Left ventricle myocardium superior (tissue), 1 donor: Measurements from ENCODE around the gene CRB1. TPM values are rescaled to one million over a fixed set of nuclear protein-coding genes. Genes with fewer than 3 reads are reported as not detected.
"Not testable (repeated sequence)": the region's sequence is repeated elsewhere in the genome, so short reads cannot be mapped to it uniquely, and the experiment has no call there.

ENCODE experiments used
- ATAC-seq: fragments of 200-7000 bp; cut with Tn5 transposase; one replicate; pipeline ENCODE4 v1.9.1; 2020; ENCODE audit warnings: mild to moderate bottlenecking, moderate library complexity
- DNase-seq: peaks from one replicate; pipeline ENCODE4 v3.0.0-alpha.2; 2020
- intact Hi-C: fragments of 100-400 bp; cut with micrococcal nuclease; formaldehyde crosslinking; loops from one replicate; pipeline ENCODE4 v1.11.0; 2022
- total RNA-seq: library from RNA; stranded (reverse); fragmentation: NEBNext Ultra II Directional; extraction: Animal tissue kit (Norgen Biotek cat#: 25700); gene quantifications from one replicate; pipeline ENCODE4 v1.2.1, GENCODE V29; 2021
- donor health status: DM: no; HTN: yes; CAD: no; lungs with severe emphysema.

CRB1 gene
- total RNA-seq, 1 donor from 2014 or later: 0.79 TPM

DNA sequence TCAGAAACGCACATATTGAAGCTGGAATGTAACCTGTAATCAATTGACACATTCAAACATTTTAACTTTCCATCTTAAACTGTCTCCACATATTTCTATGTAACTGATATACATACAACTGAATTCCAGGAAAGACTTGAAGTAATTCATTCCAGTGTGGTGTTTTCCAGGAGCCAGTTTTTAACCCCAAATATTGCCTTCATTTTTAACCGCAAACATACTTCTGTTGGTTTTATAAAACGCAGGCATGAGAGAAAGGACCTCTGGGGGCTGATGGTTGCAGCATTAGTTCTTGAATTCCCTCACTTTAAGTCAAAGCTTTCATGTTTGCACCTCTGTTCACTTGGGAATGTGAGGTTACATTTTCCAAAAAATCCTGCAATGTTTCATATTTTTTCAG, 204.1 kb downstream of the CRB1 start:
- ATAC-seq: no peak

DNA sequence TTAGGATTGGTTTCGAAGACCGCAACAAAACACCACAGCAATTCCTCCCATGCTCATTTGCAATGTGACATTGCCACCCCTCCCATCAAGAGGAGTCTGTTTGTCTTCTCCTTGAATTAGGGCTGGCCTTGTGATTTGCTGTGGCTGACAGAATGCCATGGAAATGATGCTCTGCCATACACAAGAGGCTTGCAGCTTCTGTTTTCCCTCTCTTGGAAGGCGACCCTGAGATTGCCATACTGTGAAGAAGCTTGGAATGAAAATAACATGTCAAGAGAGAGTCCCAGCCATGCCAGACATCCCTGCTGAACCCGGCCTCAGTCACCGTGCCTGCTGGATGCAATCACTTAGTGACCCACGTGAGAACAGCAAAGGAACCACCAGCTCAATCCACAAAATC, 212.4 kb downstream of the CRB1 start:
- ATAC-seq (no peak), DNase-seq (no peak)
- intact Hi-C loops: no loop called here

More for the DNA sequence above, 204.1 kb downstream of the CRB1 start:
- DNase-seq: no peak
- intact Hi-C loops: no loop called here

- DNase-seq: no peak
- ATAC-seq: peak; percentile 50
- intact Hi-C loops: no loop called here
Observed at GRCh38 chr1:197481101-197481500, 213.0 kb downstream of the CRB1 start.

DNA sequence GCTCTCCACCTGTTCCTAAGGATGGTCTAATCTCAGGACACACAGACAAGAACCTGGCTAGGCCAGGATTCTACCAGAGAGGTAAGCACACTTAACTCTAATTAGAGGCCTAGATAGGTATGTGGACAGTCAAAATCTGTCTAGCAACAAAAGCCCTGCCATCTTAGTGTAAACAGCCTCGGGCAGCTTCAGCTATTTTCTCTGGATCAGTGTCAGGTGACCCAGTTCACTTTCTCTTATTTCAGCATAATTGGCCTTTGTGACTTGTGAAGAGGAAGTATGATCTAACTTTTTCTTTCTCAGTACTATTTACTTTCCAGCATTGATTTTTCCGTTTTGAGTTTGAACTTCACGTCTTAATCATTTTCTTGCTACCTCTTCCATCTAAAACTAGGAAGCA, 217.7 kb downstream of the CRB1 start:
- ATAC-seq (no peak), DNase-seq (no peak)
- intact Hi-C loops: no loop called here

GRCh38 chr1:197486946-197487345, 218.9 kb downstream of the CRB1 start:
- intact Hi-C loops: no loop called here
- ATAC-seq: peak; percentile 66

DNA sequence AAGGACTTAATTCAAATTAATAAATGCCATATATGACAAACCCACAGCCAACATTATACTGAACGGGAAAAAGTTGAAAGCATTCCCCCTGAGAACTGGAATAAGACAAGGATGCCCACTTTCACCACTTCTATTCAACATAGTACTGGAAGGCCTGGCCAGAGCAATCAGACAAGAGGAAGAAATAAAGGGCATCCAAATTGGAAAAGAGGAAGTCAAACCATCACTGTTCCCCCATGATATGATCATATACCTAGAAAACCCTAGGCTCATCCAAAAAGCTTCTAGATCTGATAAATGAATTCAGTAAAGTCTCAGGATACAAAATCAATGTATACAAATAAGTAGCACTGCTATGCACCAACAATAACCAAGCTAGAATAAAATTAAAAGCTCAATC, 223.5 kb downstream of the CRB1 start:
- DNase-seq, ATAC-seq, intact Hi-C loops: not testable (repeated sequence)

More at GRCh38 chr1:197486946-197487345, 218.9 kb downstream of the CRB1 start:
- DNase-seq: no peak

DNA sequence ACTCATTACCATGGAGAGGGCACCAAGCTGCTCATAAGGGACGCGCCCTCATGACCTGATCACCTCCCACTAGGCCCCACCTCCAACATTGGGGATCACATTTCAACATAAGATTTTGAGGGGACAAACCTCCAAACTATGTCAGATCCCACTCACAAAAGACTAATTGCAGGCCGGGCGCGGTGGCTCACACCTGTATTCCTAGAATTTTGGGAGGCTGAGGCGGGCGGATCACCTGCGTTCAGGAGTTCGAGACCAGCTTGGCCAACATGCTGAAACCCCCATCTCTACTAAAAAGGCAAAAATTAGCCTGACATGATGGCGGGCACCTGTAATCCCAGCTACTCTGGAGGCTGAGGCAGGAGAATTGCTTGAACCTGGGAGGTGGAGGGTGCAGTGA, 228.7 kb downstream of the CRB1 start:
- no peak for ATAC-seq
- intact Hi-C loops: no loop called here
- no peak for DNase-seq

DNA sequence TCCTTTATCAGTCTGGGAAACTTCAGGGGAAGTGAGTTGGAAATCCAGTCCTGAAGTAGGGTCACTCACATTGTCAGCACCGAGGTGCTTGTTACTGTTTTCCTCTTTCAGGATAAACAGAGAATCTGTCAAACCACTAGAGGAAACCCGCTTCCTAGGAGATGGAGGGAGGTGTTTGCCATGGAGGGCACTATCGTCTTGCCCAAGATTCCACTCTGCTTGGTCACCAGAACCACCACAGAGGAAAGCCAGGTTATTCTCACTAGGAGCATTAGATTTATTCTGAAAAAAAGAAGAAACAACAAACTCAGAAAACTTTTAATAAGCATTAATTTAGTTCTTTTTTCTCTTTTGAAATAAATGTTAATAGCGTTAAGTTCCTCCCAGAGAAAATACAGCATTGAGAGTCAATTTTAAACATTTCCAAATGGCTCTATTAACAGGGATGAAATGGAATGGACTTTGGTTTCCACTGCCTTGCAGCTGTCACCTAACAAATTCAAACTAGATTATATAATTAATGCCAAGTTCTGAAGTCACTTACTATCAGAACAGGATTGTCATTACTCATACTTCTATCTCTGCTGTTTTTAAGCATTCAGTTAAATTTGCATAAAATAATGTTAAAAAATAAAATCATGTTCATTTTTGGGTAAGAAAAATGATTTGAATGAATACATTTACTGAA, 242.8 kb downstream of the CRB1 start:
- intact Hi-C loops: no loop called here
- no peak for ATAC-seq
- DNase-seq: no peak

GRCh38 chr1:197515421-197515820, 247.4 kb downstream of the CRB1 start:
- intact Hi-C loops: no loop called here
- ATAC-seq: no peak

GRCh38 chr1:197519741-197520334, 251.8 kb downstream of the CRB1 start:
- DNase-seq (no peak), ATAC-seq (no peak)
- intact Hi-C loops: loop anchor here (10.0 kb wide), 1 partner anchor 345 kb away; no protein-coding TSS in a partner anchor

More at GRCh38 chr1:197515421-197515820, 247.4 kb downstream of the CRB1 start:
- DNase-seq: no peak

DNA sequence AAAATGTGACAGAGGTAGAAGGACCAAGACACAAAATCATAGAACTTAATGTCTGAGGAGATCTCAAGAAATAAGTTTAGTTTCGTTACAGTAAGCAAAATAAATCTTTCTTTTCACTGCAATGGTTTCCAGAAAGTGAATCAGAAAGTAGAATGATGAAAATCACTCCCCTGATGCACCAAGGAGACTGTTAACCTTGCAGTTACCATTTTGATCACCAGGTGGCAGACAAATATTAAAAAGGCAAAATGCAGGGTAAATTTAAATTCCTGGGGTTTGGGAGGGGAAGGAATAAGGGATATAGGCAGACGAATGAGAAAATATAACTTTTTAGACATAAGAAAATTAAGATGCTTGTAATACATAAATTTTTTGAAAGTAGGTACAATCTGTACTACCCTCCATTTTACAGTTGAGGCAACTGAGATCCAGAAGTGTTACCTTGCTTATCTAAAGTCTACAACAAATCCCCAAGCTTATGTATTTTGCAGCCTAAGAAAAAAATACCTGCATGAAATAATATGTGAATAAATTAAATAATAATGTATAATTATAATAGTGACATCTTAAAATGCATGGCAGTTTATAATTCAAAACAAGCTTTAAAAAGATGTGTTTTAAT, 253.2 kb downstream of the CRB1 start:
- DNase-seq (no peak), ATAC-seq (no peak)
- intact Hi-C loops: loop anchor here (10.0 kb wide), 1 partner anchor 344 kb away; no protein-coding TSS in a partner anchor

DNA sequence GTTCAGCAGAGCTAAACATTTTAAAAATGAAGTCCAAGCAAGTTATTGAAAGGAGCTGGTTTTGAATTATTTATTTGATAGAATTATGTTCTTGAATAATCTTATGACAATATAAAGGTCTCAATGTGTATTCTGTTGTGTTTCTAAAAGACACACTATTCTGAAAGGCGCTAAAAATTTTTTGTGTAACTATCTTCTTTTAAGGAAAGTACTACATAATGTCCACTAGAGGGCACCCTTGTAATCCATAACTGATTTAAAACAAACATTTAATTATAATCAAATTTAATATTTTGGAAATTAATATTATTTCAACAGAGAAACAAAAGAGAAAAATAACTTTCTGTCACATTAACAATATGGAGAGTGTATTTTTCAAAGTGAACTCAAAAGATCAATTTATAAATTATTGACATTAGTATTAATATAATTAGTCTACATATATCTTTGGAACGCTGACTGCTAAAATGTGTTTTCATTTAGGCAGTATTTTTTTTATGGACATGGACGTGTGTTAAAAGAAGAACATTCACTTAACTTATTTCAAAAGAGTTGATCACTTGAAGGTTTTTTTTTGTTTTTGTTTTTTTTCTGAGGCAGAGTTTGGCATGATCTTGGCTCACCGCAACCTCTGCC, 258.8 kb downstream of the CRB1 start:
- DNase-seq: no peak
- intact Hi-C loops: loop anchor here (10.0 kb wide), 1 partner anchor 338 kb away; no protein-coding TSS in a partner anchor
- no peak for ATAC-seq

Other genes starting within 250 kb of the CRB1 start
- not detected for gene F13B, start 201.0 kb upstream of the CRB1 start, total RNA-seq
- 0.40 TPM for gene ASPM, start 121.6 kb upstream of the CRB1 start, total RNA-seq
- 9.4 TPM for gene ZBTB41, start 67.0 kb upstream of the CRB1 start, total RNA-seq